LNCaP clone FGC (cell line): ENCODE results near the gene IQGAP3.

Source experiments
- DNase-seq: peaks from one replicate; pipeline ENCODE4 v3.0.0-alpha.2; 2011; ENCODE audit warnings: low read depth
- H3K4me3 ChIP-seq: 2 replicates; pipeline ENCODE4 v1.5.1; 2011; ENCODE audit warnings: mild to moderate bottlenecking, low read depth, low read length, control low read depth
- TF ChIP-seq, protein P1 (sequence below): IDR thresholded peaks from 2 replicates; pipeline ENCODE4 v1.5.1; 2012; ENCODE audit warnings: mild to moderate bottlenecking; ENCODE audit not compliant: control insufficient read depth, insufficient read depth; ENCODE audit errors: extremely low read depth

The IQGAP3 gene

DNA sequence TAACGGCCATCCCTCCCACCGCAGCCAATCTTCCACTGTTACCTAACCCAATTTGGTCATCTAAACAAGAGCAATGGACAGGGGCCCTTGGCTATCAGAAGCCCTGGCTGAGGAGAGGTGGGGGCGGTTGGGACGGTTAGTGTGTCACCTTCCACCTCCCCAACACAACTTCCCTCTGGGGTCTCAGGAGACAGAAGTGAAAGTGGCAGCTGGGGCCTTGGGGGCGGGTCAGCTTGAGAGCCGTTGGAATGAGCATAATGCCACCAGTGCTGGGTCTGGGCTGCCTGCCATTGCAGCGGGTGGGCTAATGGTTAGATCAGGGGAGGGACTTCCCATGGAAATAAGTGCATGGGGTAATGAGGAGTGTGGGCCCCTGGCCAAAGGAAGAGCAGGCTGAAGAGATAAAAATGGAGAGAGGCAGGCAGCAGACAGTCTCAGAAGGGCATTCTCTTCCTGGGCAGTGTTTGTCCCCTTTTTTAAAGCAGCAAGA lies 79.7 kb downstream of the IQGAP3 start:
- TF ChIP-seq, protein P1, sequence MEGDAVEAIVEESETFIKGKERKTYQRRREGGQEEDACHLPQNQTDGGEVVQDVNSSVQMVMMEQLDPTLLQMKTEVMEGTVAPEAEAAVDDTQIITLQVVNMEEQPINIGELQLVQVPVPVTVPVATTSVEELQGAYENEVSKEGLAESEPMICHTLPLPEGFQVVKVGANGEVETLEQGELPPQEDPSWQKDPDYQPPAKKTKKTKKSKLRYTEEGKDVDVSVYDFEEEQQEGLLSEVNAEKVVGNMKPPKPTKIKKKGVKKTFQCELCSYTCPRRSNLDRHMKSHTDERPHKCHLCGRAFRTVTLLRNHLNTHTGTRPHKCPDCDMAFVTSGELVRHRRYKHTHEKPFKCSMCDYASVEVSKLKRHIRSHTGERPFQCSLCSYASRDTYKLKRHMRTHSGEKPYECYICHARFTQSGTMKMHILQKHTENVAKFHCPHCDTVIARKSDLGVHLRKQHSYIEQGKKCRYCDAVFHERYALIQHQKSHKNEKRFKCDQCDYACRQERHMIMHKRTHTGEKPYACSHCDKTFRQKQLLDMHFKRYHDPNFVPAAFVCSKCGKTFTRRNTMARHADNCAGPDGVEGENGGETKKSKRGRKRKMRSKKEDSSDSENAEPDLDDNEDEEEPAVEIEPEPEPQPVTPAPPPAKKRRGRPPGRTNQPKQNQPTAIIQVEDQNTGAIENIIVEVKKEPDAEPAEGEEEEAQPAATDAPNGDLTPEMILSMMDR: no peak
- no peak overlapping the region for H3K4me3 ChIP-seq
- no peak for DNase-seq

DNA sequence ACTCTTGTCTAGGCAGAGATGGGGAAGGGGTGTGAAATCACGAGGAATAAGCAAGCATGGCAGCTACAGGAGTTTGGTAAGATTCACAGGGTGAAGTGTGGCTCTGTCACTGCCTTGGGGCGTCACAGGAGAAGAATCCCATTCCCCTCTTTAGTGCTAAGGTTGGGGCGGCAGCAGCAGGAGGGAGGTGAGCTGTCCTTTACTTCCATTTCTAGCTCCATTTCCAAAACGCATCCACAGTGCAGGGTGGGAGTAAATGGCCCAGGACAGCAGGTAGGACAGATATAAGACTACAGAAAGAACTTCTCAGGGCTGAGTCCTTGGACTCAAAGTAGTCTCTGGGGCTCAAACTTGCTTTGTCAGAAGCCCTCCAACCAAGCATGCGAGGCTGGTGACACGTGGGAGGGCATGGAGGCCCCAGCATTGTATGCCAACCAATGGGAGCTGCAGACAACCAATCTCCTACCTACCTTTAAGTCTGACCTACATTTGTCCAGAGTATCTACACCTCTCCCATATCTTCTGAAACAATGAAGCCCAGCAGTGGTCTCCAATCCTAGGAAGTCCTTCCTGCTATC lies 80.3 kb downstream of the IQGAP3 start:
- DNase-seq: no peak
- TF ChIP-seq, protein P1: no peak
- no peak overlapping the region for H3K4me3 ChIP-seq

DNA sequence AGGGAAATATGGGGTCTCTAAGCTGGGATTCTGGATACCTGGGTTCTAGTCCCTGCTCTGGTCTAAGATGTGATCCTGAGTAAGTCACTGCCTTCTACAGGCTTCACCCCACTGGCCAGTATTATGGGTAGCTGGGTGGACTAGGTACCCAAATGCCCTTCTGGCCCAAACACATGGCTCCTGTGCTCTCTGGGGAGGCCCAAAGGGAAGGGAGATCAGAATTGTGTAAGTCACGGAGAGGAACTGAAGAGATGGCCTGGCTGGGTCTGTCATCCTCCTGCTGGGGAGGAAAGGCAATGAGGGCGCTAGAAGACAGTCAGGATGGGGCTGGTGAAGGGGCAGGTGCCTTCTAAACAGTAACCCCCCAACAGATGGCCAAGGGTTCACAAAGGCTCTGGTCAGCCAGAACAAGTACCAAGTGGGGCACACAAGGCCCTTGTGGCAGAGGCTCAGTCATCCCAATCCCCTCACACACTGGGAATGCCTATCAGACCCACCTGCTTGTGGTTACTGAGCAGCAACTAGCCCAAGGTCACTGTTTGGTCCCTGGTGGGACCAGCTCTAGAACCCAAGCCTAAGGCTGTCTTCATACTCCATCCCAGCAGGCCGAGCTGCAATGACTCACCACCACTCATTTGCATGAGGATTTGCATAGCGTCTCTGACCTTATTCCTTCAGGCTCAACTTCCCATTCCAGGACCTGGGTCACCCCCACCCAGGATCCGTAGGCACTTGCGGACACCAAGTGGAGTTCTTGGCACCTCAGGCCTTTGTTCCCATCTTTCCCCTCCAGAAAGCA lies 81.0 kb downstream of the IQGAP3 start:
- DNase-seq: no peak
- no peak overlapping the region for H3K4me3 ChIP-seq
- TF ChIP-seq, protein P1: no peak

DNA sequence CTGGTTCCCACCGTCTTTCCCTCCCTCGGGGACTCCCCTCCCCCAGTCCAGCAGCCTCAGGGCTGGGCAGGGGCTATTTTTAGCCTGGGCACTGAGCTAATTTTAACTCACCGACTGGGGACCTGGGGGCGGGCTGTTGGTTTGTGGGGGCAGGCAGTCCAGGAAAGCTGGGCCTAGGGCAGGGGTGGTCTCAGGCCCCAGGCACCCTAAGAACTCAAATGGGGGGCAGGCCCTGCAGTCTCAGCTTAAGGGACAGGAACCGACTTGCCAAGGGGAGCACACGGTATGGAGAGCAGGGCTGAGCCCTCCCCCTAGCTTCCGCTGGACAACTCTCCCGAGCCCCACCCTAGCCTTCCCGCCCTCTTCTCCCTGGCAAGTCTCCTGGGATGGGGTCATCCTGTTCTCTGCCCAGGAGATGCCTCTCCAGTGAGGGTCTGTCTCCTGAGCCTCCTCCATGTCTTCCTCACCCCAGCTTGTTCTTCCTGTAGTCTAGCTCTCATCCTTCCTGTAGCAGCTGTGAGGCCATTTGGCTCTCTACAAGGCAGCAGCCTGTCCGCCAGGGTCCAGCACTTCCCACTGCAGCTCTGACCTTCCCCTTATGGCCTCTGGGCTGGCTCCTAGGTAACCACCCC lies 81.8 kb downstream of the IQGAP3 start:
- DNase-seq: no peak
- TF ChIP-seq, protein P1: no peak
- H3K4me3 ChIP-seq: no peak overlapping the region

DNA sequence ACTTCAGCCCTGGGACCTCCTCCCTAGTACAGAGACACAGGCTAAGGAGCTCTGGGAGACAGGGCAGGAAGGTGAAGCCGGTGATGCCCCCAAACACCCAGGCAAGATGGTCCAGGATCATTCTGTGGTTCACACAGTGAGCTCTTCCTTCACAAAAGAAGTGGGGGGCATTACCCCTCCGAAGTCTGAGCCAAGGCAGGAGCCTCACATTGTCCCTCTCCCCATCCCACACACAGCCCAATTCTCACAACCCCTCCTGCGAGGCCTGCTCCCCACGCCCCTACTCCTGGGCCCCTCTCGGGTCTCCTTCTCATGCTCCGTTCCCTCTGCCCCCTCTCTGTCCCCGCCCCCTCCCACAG lies 82.5 kb downstream of the IQGAP3 start:
- TF ChIP-seq, protein P1: no peak
- no peak for DNase-seq
- H3K4me3 ChIP-seq: no peak overlapping the region

DNA sequence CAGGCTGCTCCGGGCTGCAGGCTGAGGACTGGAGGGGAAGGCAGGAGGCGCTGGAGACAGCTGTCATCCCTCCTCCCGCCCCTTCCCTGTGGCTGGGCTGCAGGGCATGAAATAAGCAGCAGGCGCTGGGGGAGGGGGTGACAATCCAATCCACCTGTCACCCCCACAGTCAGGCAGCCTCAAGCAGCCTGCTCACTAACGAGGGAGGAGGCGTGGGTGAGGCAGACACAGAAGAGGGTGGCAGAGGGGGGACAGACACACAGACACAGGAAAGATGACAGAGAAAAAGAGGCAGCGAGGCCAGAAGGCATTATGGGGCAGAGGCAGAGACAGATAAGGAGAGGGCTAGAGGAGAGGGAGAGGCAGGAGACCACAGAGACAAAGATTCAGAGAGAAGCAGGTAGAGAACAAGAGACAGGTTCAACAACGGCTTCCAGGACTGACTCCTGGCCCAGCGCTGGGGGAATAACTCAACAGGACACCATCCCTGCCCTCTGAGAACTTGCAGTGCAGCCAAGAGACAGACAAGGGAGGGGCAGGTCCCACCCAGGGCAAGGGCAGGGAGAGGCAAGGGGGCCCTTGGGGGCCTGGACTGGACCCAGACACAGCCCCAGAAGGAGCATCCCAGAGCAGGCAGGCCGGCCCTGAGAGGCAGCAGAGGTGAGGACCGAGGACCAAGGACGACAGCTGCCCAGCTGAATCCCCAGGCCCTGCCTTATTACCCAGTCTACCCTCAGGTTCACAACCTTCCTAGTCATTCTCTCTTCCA lies 83.0 kb downstream of the IQGAP3 start:
- DNase-seq: no peak
- H3K4me3 ChIP-seq: no peak overlapping the region
- TF ChIP-seq, protein P1: no peak
